HEK293 (cell line): ENCODE measurements around the gene CABP4.

ENCODE experiments used
- BCL11B ChIP-seq: fragments of 450-650 bp; formaldehyde crosslinking; IDR thresholded peaks from 2 replicates; pipeline ENCODE4 v1.5.1; 2016; ENCODE audit warnings: low read depth, missing biosample characterization, missing genetic modification characterization
- HOXC10 ChIP-seq: sonication (generic); formaldehyde crosslinking; IDR thresholded peaks from 2 replicates; pipeline ENCODE4 v1.8.1; 2023; ENCODE audit warnings: mild to moderate bottlenecking, missing genetic modification reagents
- KLF9 ChIP-seq: fragments of 450-650 bp; formaldehyde crosslinking; IDR thresholded peaks from 2 replicates; pipeline ENCODE4 v1.5.1; 2016; ENCODE audit warnings: missing biosample characterization, missing genetic modification characterization, low read depth
- MZF1 ChIP-seq: fragments of 450-650 bp; formaldehyde crosslinking; IDR thresholded peaks from 2 replicates; pipeline ENCODE4 v1.5.1; 2017; ENCODE audit warnings: missing biosample characterization, missing genetic modification characterization, borderline replicate concordance
- PRDM4 ChIP-seq: fragments of 450-650 bp; formaldehyde crosslinking; IDR thresholded peaks from 2 replicates; pipeline ENCODE4 v1.5.1; 2017; ENCODE audit warnings: missing biosample characterization, missing genetic modification characterization
- SETDB1 ChIP-seq: IDR thresholded peaks from one replicate; pipeline ENCODE4 v1.6.1; 2017; ENCODE audit warnings: mild to moderate bottlenecking, low read length, moderate library complexity, mixed read lengths; ENCODE audit not compliant: insufficient read length
- SP2 ChIP-seq: fragments of 450-650 bp; formaldehyde crosslinking; IDR thresholded peaks from 2 replicates; pipeline ENCODE4 v1.5.1; 2016; ENCODE audit warnings: missing biosample characterization, missing genetic modification characterization
- TSHZ1 ChIP-seq: fragments of 450-650 bp; formaldehyde crosslinking; IDR thresholded peaks from 2 replicates; pipeline ENCODE4 v1.5.1; 2016; ENCODE audit warnings: missing biosample characterization, missing genetic modification characterization, borderline replicate concordance
- ZBTB1 ChIP-seq: fragments of 450-650 bp; formaldehyde crosslinking; IDR thresholded peaks from 2 replicates; pipeline ENCODE4 v1.5.1; 2016; ENCODE audit warnings: missing biosample characterization, missing genetic modification characterization
- ZBTB17 ChIP-seq: fragments of 450-650 bp; formaldehyde crosslinking; IDR thresholded peaks from 2 replicates; pipeline ENCODE4 v1.5.1; 2016; ENCODE audit warnings: missing biosample characterization, missing genetic modification characterization
- ZNF146 ChIP-seq: fragments of 450-650 bp; formaldehyde crosslinking; IDR thresholded peaks from 2 replicates; pipeline ENCODE4 v1.5.1; 2016; ENCODE audit warnings: missing biosample characterization, missing genetic modification characterization
- ZNF157 ChIP-seq: fragments of 450-650 bp; formaldehyde crosslinking; IDR thresholded peaks from 2 replicates; pipeline ENCODE4 v1.5.1; 2016; ENCODE audit warnings: missing biosample characterization, missing genetic modification characterization
- ZNF223 ChIP-seq: fragments of 450-650 bp; formaldehyde crosslinking; IDR thresholded peaks from 2 replicates; pipeline ENCODE4 v1.5.1; 2016; ENCODE audit warnings: missing biosample characterization, missing genetic modification characterization
- ZNF23 ChIP-seq: fragments of 450-650 bp; formaldehyde crosslinking; IDR thresholded peaks from 2 replicates; pipeline ENCODE4 v1.5.1; 2016; ENCODE audit warnings: missing biosample characterization, missing genetic modification characterization, borderline replicate concordance
- ZNF292 ChIP-seq: fragments of 450-650 bp; formaldehyde crosslinking; IDR thresholded peaks from 2 replicates; pipeline ENCODE4 v1.5.1; 2016; ENCODE audit warnings: low read depth, missing biosample characterization, missing genetic modification characterization, borderline replicate concordance
- ZNF423 ChIP-seq: fragments of 450-650 bp; formaldehyde crosslinking; IDR thresholded peaks from 2 replicates; pipeline ENCODE4 v1.5.1; 2016; ENCODE audit warnings: missing biosample characterization, missing genetic modification characterization
- ZNF548 ChIP-seq: fragments of 450-650 bp; formaldehyde crosslinking; IDR thresholded peaks from 2 replicates; pipeline ENCODE4 v1.5.1; 2016; ENCODE audit warnings: missing biosample characterization, missing genetic modification characterization
- ZNF549 ChIP-seq: fragments of 450-650 bp; IDR thresholded peaks from 2 replicates; pipeline ENCODE4 v1.5.1; 2018; ENCODE audit warnings: missing biosample characterization, missing genetic modification characterization, mild to moderate bottlenecking, inconsistent platforms, moderate library complexity
- ZNF600 ChIP-seq: fragments of 450-650 bp; formaldehyde crosslinking; IDR thresholded peaks from 2 replicates; pipeline ENCODE4 v1.5.1; 2016; ENCODE audit warnings: missing biosample characterization, missing genetic modification characterization
- ZNF621 ChIP-seq: fragments of 450-650 bp; formaldehyde crosslinking; IDR thresholded peaks from 2 replicates; pipeline ENCODE4 v1.5.1; 2017; ENCODE audit warnings: missing biosample characterization, missing genetic modification characterization
- ZNF624 ChIP-seq: fragments of 450-650 bp; formaldehyde crosslinking; IDR thresholded peaks from 2 replicates; pipeline ENCODE4 v1.5.1; 2017; ENCODE audit warnings: missing biosample characterization, missing genetic modification characterization
- ZNF626 ChIP-seq: fragments of 450-650 bp; sonication (Bioruptor Pico); formaldehyde crosslinking; IDR thresholded peaks from 2 replicates; pipeline ENCODE4 v1.5.1; 2018; ENCODE audit warnings: missing biosample characterization, missing genetic modification characterization, inconsistent platforms
- ZNF658 ChIP-seq: fragments of 450-650 bp; formaldehyde crosslinking; IDR thresholded peaks from 2 replicates; pipeline ENCODE4; 2016; ENCODE audit warnings: missing biosample characterization, missing genetic modification characterization
- ZNF670 ChIP-seq: fragments of 450-650 bp; formaldehyde crosslinking; IDR thresholded peaks from 2 replicates; pipeline ENCODE4 v1.5.1; 2016; ENCODE audit warnings: missing biosample characterization, missing genetic modification characterization, low read depth
- ZSCAN5A ChIP-seq: fragments of 450-650 bp; formaldehyde crosslinking; IDR thresholded peaks from 2 replicates; pipeline ENCODE4 v1.5.1; 2016; ENCODE audit warnings: missing biosample characterization, missing genetic modification characterization
- TF ChIP-seq, protein P1 (sequence below): fragments of 450-650 bp; formaldehyde crosslinking; IDR thresholded peaks from 2 replicates; pipeline ENCODE4 v1.5.1; 2016; ENCODE audit warnings: missing biosample characterization, missing genetic modification characterization
- TF ChIP-seq, protein P2 (sequence below): fragments of 450-650 bp; formaldehyde crosslinking; IDR thresholded peaks from 2 replicates; pipeline ENCODE4 v1.5.1; 2017; ENCODE audit warnings: missing biosample characterization, mild to moderate bottlenecking, missing genetic modification characterization, moderate library complexity
- TF ChIP-seq, protein P3 (sequence below): fragments of 450-650 bp; formaldehyde crosslinking; IDR thresholded peaks from 2 replicates; pipeline ENCODE4 v1.5.1; 2017; ENCODE audit warnings: missing biosample characterization, missing genetic modification characterization

CABP4 gene

GRCh38 chr11:67504005-67504949 is 49.1 kb downstream of the CABP4 start (continued):
- TF ChIP-seq ZNF146 (tag by site-specific recombination), result no peak
- TF ChIP-seq MZF1, result no peak
- no peak for TF ChIP-seq ZNF423 (tag by site-specific recombination)
- TF ChIP-seq ZNF549 (tag by site-specific recombination), result no peak
- TF ChIP-seq ZNF600, result no peak; the same call in 1 of the 2 replicates
- TF ChIP-seq ZNF223 (tag by site-specific recombination), result no peak
- TF ChIP-seq ZNF624, result no peak
- TF ChIP-seq, protein P1, sequence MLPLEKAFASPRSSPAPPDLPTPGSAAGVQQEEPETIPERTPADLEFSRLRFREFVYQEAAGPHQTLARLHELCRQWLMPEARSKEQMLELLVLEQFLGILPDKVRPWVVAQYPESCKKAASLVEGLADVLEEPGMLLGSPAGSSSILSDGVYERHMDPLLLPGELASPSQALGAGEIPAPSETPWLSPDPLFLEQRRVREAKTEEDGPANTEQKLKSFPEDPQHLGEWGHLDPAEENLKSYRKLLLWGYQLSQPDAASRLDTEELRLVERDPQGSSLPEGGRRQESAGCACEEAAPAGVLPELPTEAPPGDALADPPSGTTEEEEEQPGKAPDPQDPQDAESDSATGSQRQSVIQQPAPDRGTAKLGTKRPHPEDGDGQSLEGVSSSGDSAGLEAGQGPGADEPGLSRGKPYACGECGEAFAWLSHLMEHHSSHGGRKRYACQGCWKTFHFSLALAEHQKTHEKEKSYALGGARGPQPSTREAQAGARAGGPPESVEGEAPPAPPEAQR (tag by site-specific recombination), result no peak
- TF ChIP-seq, protein P2, sequence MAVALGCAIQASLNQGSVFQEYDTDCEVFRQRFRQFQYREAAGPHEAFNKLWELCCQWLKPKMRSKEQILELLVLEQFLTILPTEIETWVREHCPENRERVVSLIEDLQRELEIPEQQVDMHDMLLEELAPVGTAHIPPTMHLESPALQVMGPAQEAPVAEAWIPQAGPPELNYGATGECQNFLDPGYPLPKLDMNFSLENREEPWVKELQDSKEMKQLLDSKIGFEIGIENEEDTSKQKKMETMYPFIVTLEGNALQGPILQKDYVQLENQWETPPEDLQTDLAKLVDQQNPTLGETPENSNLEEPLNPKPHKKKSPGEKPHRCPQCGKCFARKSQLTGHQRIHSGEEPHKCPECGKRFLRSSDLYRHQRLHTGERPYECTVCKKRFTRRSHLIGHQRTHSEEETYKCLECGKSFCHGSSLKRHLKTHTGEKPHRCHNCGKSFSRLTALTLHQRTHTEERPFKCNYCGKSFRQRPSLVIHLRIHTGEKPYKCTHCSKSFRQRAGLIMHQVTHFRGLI, result no peak
- TF ChIP-seq, protein P3, sequence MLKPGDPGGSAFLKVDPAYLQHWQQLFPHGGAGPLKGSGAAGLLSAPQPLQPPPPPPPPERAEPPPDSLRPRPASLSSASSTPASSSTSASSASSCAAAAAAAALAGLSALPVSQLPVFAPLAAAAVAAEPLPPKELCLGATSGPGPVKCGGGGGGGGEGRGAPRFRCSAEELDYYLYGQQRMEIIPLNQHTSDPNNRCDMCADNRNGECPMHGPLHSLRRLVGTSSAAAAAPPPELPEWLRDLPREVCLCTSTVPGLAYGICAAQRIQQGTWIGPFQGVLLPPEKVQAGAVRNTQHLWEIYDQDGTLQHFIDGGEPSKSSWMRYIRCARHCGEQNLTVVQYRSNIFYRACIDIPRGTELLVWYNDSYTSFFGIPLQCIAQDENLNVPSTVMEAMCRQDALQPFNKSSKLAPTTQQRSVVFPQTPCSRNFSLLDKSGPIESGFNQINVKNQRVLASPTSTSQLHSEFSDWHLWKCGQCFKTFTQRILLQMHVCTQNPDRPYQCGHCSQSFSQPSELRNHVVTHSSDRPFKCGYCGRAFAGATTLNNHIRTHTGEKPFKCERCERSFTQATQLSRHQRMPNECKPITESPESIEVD (tag by site-specific recombination), result no peak
- no peak for TF ChIP-seq HOXC10 (CRISPR knock-in tag)
- TF ChIP-seq SP2 (tag by site-specific recombination), result peak; percentile 73
- TF ChIP-seq ZNF658 (tag by site-specific recombination), result no peak
- TF ChIP-seq ZNF157 (tag by site-specific recombination), result no peak
- no peak for TF ChIP-seq SETDB1
- TF ChIP-seq KLF9 (tag by site-specific recombination), result peak; percentile 50; the same call in 1 of the 2 replicates
- TF ChIP-seq ZBTB17 (tag by site-specific recombination), result no peak; the same call in 1 of the 2 replicates
- no peak for TF ChIP-seq TSHZ1 (tag by site-specific recombination)
- TF ChIP-seq BCL11B (tag by site-specific recombination), result no peak
- no peak for TF ChIP-seq ZNF292 (tag by site-specific recombination)
- TF ChIP-seq ZBTB1 (tag by site-specific recombination), result no peak
- no peak for TF ChIP-seq ZNF23 (tag by site-specific recombination)
- no peak for TF ChIP-seq ZSCAN5A (tag by site-specific recombination)
- TF ChIP-seq ZNF670 (tag by site-specific recombination), result no peak
- no peak for TF ChIP-seq ZNF626 (tag by site-specific recombination)
- TF ChIP-seq ZNF621 (tag by site-specific recombination), result no peak
- TF ChIP-seq PRDM4, result no peak
- no peak for TF ChIP-seq ZNF548 (tag by site-specific recombination)
